LNCAP (cell line): Measurements from ENCODE around the gene CLEC2B.

Experiments
- TF ChIP-seq, protein P1 (sequence below): fragments of 450-650 bp; IDR thresholded peaks from 2 replicates; pipeline ENCODE4 v1.5.1; 2017; ENCODE audit warnings: mild to moderate bottlenecking

The CLEC2B gene

DNA sequence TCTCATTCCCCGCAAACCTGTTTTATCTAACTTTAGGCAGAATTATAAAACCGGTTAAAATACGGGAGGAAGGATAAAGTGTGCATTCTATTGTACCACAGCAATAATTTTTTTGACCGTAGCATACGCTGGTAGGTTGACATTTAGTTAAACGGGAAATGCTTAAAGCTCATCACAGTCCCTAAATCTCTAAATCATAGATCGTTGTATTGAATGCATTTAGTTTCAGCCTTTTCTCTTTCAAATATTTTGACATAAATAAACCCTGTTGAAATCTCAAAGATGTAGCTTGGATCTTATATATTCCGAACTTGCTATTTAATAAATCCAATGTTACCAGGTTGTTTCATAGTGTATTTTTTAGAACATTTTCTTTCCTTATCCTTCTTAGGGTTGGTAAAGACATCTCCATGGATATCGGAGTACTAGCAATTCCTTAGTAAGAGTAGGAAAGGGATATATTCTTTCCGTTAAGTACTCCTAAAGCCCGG, 798 bp downstream of the CLEC2B start:
- TF ChIP-seq, protein P1, sequence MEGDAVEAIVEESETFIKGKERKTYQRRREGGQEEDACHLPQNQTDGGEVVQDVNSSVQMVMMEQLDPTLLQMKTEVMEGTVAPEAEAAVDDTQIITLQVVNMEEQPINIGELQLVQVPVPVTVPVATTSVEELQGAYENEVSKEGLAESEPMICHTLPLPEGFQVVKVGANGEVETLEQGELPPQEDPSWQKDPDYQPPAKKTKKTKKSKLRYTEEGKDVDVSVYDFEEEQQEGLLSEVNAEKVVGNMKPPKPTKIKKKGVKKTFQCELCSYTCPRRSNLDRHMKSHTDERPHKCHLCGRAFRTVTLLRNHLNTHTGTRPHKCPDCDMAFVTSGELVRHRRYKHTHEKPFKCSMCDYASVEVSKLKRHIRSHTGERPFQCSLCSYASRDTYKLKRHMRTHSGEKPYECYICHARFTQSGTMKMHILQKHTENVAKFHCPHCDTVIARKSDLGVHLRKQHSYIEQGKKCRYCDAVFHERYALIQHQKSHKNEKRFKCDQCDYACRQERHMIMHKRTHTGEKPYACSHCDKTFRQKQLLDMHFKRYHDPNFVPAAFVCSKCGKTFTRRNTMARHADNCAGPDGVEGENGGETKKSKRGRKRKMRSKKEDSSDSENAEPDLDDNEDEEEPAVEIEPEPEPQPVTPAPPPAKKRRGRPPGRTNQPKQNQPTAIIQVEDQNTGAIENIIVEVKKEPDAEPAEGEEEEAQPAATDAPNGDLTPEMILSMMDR = no peak

DNA sequence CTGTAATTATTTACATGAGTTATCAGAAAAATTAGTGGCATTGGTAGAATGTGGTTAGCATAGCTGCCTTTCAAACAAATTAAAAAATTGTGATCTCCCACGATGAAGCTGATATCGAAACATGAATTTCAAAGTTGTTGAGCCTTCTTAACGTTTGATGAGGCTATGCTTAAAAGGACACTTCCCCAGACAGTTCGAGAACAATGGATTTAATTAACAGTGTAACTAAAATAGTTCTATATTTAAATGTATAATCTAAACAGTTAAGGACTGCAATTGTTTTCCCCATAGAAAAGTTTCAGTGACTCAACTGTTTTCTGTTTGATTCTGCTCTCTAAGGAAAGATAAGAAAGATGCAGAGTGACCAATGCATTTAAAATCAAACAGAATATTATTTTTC, 1.6 kb downstream of the CLEC2B start:
- TF ChIP-seq, protein P1 = no peak

DNA sequence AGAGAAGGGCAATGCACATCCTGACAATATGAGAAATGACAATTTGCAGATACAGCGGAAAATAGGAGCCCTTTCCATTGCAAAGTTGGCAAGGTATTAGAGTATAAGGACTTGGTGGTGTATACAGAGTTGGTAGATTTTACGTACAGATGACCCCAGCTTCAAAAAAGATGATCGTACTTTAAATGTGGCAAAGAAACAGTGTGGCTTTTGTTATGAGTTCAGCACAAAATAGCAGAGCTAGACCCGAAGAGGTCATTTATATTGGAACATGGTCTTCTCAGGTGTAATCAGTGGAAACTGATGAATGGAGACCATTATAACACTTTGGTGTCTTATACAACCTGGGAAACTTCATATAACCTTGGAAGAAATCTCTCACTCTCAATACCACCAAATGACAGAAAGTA, 2.3 kb downstream of the CLEC2B start:
- TF ChIP-seq, protein P1 = no peak

DNA sequence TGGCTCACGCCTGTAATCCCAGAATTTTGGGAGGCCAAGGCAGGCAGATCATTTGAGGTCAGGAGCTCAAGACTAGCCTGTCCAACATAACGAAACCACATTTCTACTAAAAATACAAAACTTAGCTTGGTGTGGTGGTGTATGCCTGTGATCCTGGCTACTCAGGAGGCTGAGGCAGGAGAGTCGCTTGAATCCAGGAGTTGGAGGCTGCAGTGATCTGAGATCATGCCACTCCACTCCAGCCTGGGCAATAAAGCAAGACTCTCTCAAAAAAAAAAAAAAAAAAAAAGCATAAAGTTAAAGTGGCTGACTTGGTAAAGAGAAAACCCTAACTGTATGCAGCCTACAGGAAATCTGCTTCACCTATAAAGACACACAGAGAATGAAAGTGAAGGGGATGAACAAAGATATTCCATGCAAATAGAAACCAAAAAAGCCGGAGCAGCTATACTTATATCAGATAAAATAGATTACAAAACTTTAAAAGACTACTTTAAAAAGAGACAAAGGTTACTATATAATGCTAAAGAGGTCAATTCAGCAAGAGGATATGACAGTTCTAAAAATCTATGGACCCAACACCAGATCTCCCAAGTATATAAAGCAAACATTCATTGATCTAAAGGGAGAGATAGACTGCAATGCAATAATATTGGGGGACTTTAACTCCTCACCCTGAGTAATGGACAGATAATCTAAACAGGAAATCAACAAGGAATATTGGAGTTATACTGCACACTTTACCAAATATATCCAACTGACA, 4.1 kb downstream of the CLEC2B start:
- TF ChIP-seq, protein P1 = no peak

DNA sequence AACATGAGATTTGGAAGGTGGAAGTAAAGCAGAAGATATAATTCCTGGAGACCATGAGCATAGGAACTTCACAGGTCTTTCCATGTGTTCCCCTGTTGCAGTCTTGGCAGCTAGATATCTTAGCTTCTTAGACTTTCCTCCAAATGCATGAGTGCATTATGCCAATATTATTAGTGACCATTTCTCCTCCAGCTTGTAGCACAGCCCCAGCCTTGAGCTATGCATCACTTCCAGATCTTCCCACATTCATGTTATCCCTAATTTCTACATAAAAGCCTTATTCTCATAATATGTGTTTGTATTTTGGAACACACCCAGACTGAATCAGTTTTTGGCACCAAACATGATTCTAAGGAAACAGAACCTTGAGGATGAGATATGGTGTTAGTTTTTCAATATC, 11.0 kb downstream of the CLEC2B start:
- TF ChIP-seq, protein P1 = no peak

DNA sequence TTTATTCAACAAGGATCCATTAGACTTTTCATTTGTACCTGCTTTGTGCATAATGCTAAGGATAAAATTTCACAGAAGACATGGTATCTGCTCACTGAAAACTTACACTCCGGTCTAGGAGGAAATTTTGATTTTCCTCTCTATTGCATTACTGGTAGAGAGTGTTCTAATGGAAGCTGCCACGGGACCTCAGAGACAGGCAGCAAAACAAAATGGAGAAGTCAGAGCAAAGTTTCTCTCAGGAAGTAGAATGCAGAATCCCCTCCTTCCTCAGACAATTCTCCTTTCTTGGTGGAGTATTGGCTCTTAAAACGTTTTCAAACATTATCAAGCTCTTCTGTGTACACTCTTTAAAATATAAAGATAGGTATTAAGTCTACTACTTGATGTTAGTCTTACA, 12.3 kb downstream of the CLEC2B start:
- TF ChIP-seq, protein P1 = no peak

DNA sequence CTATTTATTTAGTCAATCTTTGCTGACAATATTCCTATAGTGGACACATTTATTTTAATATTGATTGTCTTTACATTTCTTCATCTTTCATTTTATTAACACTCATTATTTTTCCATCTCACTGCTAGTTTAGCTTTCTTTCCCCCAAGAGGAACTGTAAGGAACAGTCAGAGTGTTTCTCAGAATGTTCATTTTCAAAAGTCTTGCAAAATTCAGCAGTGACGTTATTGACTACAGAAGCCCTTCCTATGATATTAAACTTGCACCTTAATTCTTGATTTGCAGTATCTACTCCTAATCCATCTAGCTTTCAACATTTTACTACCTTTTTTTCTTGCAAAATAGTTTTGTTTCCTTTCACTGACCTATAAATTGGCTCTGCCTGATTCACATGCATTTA, 13.0 kb downstream of the CLEC2B start:
- TF ChIP-seq, protein P1 = no peak
